Vagina (tissue), 2 donors: ENCODE measurements around the gene GLYATL2. TPM values are rescaled to one million over a fixed set of nuclear protein-coding genes. Genes with fewer than 3 reads are reported as not detected.

Experiments used
- DNase-seq, 2 donors: peaks; one replicate each; pipeline ENCODE4 v3.0.0-alpha.2; 2017; ENCODE audit errors: extremely low spot score in 2 of 2
- H3K27ac ChIP-seq: fragments of 200-600 bp; sonication (generic); one replicate; pipeline ENCODE4 v1.5.1; 2019
- H3K27me3 ChIP-seq: fragments of 200-600 bp; sonication (generic); one replicate; pipeline ENCODE4 v1.5.1; 2019
- H3K36me3 ChIP-seq, 2 donors: fragments of 200-600 bp; sonication (generic); one replicate each; pipeline ENCODE4 v1.5.1; 2017 to 2019
- H3K4me1 ChIP-seq: fragments of 200-600 bp; sonication (generic); one replicate; pipeline ENCODE4 v1.5.1; 2019
- H3K4me3 ChIP-seq, 2 donors: fragments of 200-600 bp; sonication (generic); 1 replicate in 1 of 2; 2 replicates in 1 of 2; pipeline ENCODE4 v1.5.1; 2016 to 2019
- H3K9me3 ChIP-seq: fragments of 200-600 bp; sonication (generic); one replicate; pipeline ENCODE4 v1.5.1; 2019
- POLR2A ChIP-seq, 2 donors: fragments of 450-650 bp; IDR thresholded peaks; one replicate each; pipeline ENCODE4 v1.6.1; 2017; ENCODE audit warnings: antibody characterized with exemption in 2 of 2, mild to moderate bottlenecking in 2 of 2, moderate library complexity in 2 of 2
- POLR2AphosphoS5 ChIP-seq, 2 donors: sonication (generic); formaldehyde crosslinking; IDR thresholded peaks; one replicate each; pipeline ENCODE4 v1.9.0; 2017; ENCODE audit warnings: antibody characterized with exemption in 2 of 2, mild to moderate bottlenecking in 2 of 2, low read depth in 1 of 2; ENCODE audit not compliant: insufficient read depth in 1 of 2
- intact Hi-C: fragments of 100-400 bp; cut with DNase I; formaldehyde crosslinking; loops from one replicate; pipeline ENCODE4 v1.15.1; 2023
- total RNA-seq: library from RNA; depleted of rRNA; stranded (reverse); fragments of >200 nt; gene quantifications from one replicate; pipeline ENCODE4 v1.2.3, GENCODE V29; 2016
- TF ChIP-seq, protein P1 (sequence below), 3 experiments: fragments of 450-650 bp in 2 of 3; fragments of 200-600 bp in 1 of 3; sonication (generic) in 1 of 3; IDR thresholded peaks; one replicate each; pipeline ENCODE4 v1.5.1; 2017 to 2019; ENCODE audit warnings: antibody characterized with exemption in 3 of 3, mild to moderate bottlenecking in 2 of 3, moderate library complexity in 2 of 3

The GLYATL2 gene
- total RNA-seq, 1 donor from 2014 or later, result not detected

DNA sequence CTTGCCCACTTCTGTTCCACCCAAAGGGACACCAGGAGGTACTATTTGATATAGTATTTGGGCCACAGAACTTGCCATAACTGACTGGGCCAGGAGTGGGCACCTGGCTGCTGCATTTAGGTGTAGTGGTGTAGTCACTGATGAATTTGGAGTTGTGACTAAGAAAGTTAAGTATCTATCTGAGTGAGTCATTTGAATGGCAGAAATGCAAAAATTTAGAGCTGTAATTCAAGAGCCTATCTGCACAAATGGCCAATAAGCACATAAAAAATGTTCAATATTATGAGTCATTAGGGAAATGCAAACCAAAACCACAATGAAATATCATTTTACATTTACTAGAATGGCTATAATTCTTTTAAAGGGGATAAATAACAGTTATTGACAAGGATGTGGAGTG, 14.7 kb downstream of the GLYATL2 start:
- TF ChIP-seq POLR2AphosphoS5 (IDR thresholded peaks at IDR 0.05; ENCODE audit: insufficient read depth in 1 of 2, low read depth in 1 of 2) (no peak), POLR2A (IDR thresholded peaks at IDR 0.05) (no peak)
- TF ChIP-seq, protein P1, sequence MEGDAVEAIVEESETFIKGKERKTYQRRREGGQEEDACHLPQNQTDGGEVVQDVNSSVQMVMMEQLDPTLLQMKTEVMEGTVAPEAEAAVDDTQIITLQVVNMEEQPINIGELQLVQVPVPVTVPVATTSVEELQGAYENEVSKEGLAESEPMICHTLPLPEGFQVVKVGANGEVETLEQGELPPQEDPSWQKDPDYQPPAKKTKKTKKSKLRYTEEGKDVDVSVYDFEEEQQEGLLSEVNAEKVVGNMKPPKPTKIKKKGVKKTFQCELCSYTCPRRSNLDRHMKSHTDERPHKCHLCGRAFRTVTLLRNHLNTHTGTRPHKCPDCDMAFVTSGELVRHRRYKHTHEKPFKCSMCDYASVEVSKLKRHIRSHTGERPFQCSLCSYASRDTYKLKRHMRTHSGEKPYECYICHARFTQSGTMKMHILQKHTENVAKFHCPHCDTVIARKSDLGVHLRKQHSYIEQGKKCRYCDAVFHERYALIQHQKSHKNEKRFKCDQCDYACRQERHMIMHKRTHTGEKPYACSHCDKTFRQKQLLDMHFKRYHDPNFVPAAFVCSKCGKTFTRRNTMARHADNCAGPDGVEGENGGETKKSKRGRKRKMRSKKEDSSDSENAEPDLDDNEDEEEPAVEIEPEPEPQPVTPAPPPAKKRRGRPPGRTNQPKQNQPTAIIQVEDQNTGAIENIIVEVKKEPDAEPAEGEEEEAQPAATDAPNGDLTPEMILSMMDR (IDR thresholded peaks at IDR 0.05), result no peak
- DNase-seq, result no peak
- H3K4me3 ChIP-seq, result no peak overlapping the region
- H3K9me3 ChIP-seq, result no peaks in the 10 kb centered on the region
- no peaks in the 10 kb centered on the region for H3K4me1 ChIP-seq
- no peak overlapping the region for H3K27ac ChIP-seq
- intact Hi-C loops, result no loop called here
- no peaks in the 10 kb centered on the region for H3K27me3 ChIP-seq
- H3K36me3 ChIP-seq, result no peaks in the 10 kb centered on the region

DNA sequence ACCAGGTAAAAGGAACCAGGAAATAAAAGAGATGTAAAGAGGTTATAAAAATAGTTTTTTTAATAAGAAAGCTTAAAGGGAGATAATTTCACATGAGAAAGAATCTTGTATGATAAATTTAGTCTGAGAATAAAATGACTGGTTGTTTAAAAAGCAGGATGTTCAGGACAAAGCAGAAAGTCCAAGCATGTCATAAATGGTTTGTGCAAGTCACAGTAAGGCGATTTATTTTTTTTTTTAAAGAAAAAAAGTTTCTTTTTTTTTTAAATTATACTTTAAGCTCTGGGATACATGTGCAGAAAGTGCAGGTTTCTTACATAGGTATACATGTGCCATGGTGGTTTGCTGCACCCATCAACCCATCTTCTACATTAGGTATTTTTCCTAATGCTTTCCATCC, 30.8 kb downstream of the GLYATL2 start:
- Histone ChIP-seq H3K9me3 (no peaks in the 10 kb centered on the region), H3K27ac (no peak overlapping the region), H3K27me3 (no peaks in the 10 kb centered on the region), H3K36me3 (no peaks in the 10 kb centered on the region), H3K4me1 (no peaks in the 10 kb centered on the region), H3K4me3 (no peak overlapping the region)
- TF ChIP-seq POLR2AphosphoS5 (IDR thresholded peaks at IDR 0.05; ENCODE audit: insufficient read depth in 1 of 2, low read depth in 1 of 2), result no peak
- no peak for TF ChIP-seq POLR2A (IDR thresholded peaks at IDR 0.05)
- TF ChIP-seq, protein P1 (IDR thresholded peaks at IDR 0.05), result no peak
- intact Hi-C loops, result loop anchor here (10.0 kb wide), 1 partner anchor 1989 kb away; no protein-coding TSS in a partner anchor
- no peak for DNase-seq

DNA sequence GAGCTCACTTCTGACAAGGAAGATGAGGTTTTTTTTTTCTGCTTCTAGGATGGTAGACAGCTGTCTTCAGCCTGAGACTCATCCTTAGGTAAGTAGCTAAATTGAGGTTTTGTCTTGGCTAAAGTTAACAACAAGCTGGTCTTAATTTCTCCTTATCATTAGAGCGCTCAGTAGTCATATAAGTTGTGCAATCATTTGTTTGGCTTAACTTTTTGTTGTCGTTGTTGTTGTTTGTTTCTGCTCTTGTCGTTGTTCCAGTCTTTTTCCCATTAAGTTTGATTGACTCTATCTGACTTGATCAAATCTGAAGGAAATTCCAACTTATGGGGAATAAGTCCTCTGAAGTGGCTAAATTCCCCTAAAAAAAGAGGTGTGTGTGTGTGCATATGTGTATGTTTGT, 33.0 kb downstream of the GLYATL2 start:
- H3K4me1 ChIP-seq, result no peaks in the 10 kb centered on the region

DNA sequence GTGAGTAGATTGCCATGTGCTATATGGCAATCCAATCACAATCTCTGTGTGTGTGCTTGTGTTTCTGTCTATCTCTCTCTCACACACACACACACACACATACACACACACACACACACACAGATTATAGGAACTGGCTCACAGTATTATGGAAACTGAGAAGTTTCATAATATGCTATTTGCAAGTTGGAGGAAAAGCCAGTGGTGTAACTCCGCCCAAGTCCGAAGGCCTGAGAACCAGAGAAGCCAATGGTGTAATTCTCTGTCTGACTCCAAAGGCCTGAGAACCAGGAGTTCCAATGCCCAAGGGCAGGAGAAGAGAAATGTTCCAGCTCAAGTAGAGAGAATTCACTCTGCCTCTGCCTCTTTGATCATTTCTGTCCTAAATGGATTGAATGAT, 37.2 kb downstream of the GLYATL2 start:
- no peak for TF ChIP-seq POLR2A (IDR thresholded peaks at IDR 0.05)
- TF ChIP-seq, protein P1 (IDR thresholded peaks at IDR 0.05), result no peak
- TF ChIP-seq POLR2AphosphoS5 (IDR thresholded peaks at IDR 0.05; ENCODE audit: insufficient read depth in 1 of 2, low read depth in 1 of 2), result no peak
- no peaks in the 10 kb centered on the region for H3K36me3 ChIP-seq
- H3K27ac ChIP-seq, result no peak overlapping the region
- H3K4me1 ChIP-seq, result no peaks in the 10 kb centered on the region
- no peaks in the 10 kb centered on the region for H3K27me3 ChIP-seq
- DNase-seq, result no peak
- no peak overlapping the region for H3K4me3 ChIP-seq
- H3K9me3 ChIP-seq, result no peaks in the 10 kb centered on the region
- intact Hi-C loops, result no loop called here

More for the DNA sequence above, 33.0 kb downstream of the GLYATL2 start:
- TF ChIP-seq POLR2AphosphoS5 (IDR thresholded peaks at IDR 0.05; ENCODE audit: insufficient read depth in 1 of 2, low read depth in 1 of 2), result no peak
- TF ChIP-seq, protein P1 (IDR thresholded peaks at IDR 0.05), result no peak
- TF ChIP-seq POLR2A (IDR thresholded peaks at IDR 0.05), result no peak
- no peaks in the 10 kb centered on the region for H3K36me3 ChIP-seq
- no peaks in the 10 kb centered on the region for H3K9me3 ChIP-seq
- H3K4me3 ChIP-seq, result no peak overlapping the region
- H3K27me3 ChIP-seq, result no peaks in the 10 kb centered on the region
- intact Hi-C loops, result loop anchor here (10.0 kb wide), 1 partner anchor 1987 kb away; no protein-coding TSS in a partner anchor
- DNase-seq, result no peak
- H3K27ac ChIP-seq, result no peak overlapping the region

DNA sequence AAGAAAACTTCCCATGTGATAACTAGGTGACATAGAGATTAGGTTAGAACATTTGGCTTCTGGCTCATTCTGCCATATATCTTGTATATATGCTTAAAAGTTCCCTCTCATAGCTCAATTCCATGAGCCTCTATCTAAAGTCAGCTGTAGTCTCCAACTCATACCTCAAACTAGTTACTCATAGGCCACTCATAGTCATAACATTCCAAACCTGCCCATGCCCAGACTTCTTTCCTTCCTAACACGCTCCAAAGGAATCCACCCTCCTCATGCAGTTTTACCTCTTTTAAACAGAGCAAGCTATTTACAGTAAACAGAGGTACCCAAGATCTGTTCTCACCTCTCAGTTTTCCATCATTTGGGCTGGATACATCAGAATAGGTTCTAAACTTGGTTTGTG, 39.4 kb downstream of the GLYATL2 start:
- Histone ChIP-seq H3K36me3 (no peaks in the 10 kb centered on the region), H3K4me1 (no peaks in the 10 kb centered on the region), H3K27ac (no peak overlapping the region), H3K27me3 (no peaks in the 10 kb centered on the region), H3K9me3 (no peaks in the 10 kb centered on the region), H3K4me3 (no peak overlapping the region)
- intact Hi-C loops, result no loop called here
- no peak for DNase-seq
- TF ChIP-seq, protein P1 (IDR thresholded peaks at IDR 0.05), result no peak
- TF ChIP-seq POLR2A (IDR thresholded peaks at IDR 0.05) (no peak), POLR2AphosphoS5 (IDR thresholded peaks at IDR 0.05; ENCODE audit: insufficient read depth in 1 of 2, low read depth in 1 of 2) (no peak)
